ENCODE results near the gene CRLF2.
"Not testable (repeated sequence)": the region's sequence is repeated elsewhere in the genome, so short reads cannot be mapped to it uniquely, and the experiment has no call there.

CRLF2 gene

GRCh38 chrX:1167466-1167865, 45.0 kb downstream of the CRLF2 start:
- no peak for DNase-seq (ENCODE audit: low read depth)

- DNase-seq (ENCODE audit: low read depth) = no peak
These were observed 46.8 kb downstream of the CRLF2 start for GRCh38 chrX:1165535-1166196.

GRCh38 chrX:1164322-1165288, 47.8 kb downstream of the CRLF2 start:
- no peak for DNase-seq (ENCODE audit: low read depth)

GRCh38 chrX:1163231-1163630, 49.2 kb downstream of the CRLF2 start:
- DNase-seq (ENCODE audit: low read depth) = no peak

GRCh38 chrX:1162119-1162916, 50.1 kb downstream of the CRLF2 start:
- no peak for DNase-seq (ENCODE audit: low read depth)

GRCh38 chrX:1159548-1159947, 52.9 kb downstream of the CRLF2 start:
- no peak for DNase-seq (ENCODE audit: low read depth)

GRCh38 chrX:1156681-1157455, 55.6 kb downstream of the CRLF2 start:
- DNase-seq (ENCODE audit: low read depth) = not testable (repeated sequence)

GRCh38 chrX:1153940-1154339, 58.5 kb downstream of the CRLF2 start:
- no peak for DNase-seq (ENCODE audit: low read depth)

- no peak for DNase-seq (ENCODE audit: low read depth)
These were observed 60.4 kb downstream of the CRLF2 start for GRCh38 chrX:1152090-1152489.

- no peak for DNase-seq (ENCODE audit: low read depth)
These were observed 60.9 kb downstream of the CRLF2 start for GRCh38 chrX:1151378-1152077.

GRCh38 chrX:1150569-1151347, 61.7 kb downstream of the CRLF2 start:
- no peak for DNase-seq (ENCODE audit: low read depth)

GRCh38 chrX:1147611-1148515, 64.6 kb downstream of the CRLF2 start:
- DNase-seq (ENCODE audit: low read depth) = no peak

- no peak for DNase-seq (ENCODE audit: low read depth)
These were observed 68.2 kb downstream of the CRLF2 start for GRCh38 chrX:1144293-1144692.
